HG03378 (cell line): ENCODE results near the gene TRIM56.
"Not testable (repeated sequence)": the region's sequence is repeated elsewhere in the genome, so short reads cannot be mapped to it uniquely, and the experiment has no call there.

Experiments
- ATAC-seq: cut with Tn5 transposase; IDR thresholded peaks from one replicate; pipeline ENCODE4 v1.9.1; 2021; ENCODE audit warnings: mild to moderate bottlenecking, moderate library complexity; ENCODE audit not compliant: unreplicated experiment

Gene TRIM56

DNA sequence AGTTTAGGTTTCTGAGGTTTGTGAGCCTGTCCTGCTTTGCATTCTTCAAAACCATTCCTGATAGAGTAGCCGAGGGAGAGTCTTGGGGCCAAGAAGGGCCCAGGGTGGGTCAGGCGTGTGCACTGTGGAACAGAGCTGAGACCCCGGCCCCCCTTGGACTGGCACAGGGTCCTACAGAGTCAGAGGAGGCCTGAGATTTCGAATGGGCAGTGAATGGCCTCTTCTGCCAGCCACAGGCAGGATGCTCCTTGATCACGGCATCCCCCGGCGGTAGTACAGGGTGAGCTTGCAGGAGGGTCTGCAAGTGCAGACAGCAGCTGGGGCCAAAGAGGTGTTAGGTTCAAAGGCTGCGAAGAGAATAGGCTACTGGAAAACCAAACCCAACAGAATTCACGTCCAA lies 4.6 kb downstream of the TRIM56 start:
- ATAC-seq, result no peak

DNA sequence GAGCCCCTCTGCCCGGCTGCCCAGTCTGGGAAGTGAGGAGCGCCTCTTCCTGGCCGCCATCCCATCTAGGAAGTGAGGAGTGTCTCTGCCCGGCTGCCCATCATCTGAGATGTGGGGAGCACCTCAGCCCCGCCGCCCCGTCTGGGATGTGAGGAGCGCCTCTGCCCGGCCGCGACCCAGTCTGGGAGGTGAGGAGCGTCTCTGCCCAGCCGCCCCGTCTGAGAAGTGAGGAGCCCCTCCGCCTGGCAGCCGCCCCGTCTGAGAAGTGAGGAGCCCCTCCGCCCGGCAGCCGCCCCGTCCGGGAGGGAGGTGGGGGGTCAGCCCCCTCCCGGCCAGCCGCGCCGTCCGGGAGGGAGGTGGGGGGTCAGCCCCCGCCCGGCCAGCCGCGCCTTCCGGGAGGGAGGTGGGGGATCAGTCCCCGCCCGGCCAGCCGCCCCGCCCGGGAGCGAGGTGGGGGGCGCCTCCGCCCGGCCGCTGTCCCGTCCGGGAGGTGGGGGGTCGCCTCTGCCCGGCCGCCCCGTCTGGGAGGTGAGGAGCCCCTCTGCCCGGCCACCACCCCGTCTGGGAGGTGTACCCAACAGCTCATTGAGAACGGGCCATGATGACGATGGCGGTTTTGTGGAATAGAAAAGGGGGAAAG lies 7.1 kb downstream of the TRIM56 start:
- not testable (repeated sequence) for ATAC-seq

DNA sequence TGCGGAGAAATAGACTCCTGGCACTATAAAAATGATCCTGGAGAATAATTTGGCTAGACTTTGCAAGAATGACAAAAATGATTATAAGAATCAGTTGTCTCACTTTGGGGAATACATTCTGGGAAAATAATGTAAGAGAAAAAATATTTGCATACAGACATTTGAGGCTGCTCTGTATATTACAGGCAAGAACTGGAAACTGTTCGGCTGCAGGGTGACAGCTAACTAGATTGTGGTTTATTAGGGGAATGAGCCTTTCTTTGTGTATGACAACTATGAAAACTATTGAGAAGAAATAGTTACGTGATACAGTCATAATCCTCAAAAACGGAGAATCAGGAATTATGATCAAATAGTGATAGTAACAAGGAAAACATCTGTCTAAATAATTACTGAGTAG lies 8.6 kb downstream of the TRIM56 start:
- ATAC-seq, result no peak

DNA sequence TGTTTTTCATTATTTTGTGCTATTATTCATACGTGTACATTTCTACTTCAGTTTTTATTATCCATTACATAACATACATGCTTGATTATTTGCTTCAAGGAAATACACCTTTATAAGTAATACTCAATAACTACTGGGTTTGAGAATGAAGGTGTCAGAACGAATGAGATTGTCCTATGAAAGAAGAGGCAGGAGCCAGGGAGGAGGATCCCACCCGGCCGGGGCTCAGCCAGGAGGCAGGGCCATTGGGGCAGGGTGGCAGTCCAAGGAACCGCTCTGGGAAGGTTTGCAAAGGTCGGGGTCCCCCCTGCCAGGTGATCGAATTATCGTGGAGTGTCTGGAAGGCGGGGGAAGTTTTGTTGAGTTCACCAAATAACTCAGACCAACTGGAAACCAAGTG lies 9.1 kb downstream of the TRIM56 start:
- ATAC-seq, result no peak

DNA sequence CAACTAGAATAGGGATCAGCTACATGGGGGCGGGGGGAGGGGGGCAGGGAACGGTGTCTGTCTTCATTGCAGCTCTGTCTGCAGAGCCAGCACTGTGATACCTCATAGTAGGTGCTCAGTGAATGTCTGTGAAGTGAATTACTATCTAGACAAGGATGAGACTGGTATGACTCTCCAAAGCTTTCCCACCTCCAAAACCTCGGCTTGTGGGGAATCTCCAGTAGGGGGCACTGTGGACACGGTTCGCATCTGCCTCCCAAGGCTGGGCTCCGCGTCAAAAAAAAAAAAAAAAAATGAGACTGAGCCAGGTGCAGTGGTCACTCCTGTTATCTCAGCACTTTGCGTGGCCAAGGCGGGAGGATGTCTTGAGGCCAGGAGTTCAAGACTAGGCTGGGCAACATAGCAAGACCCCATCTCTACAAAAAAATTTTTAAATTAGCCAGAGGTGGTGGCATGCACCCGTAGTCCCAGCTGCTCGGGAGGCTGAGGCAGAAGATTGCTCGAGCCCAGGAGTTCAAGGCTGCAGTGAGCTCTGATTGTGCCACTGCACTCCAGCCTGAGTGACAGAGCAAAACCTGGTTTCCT lies 9.6 kb downstream of the TRIM56 start:
- ATAC-seq, result no peak

DNA sequence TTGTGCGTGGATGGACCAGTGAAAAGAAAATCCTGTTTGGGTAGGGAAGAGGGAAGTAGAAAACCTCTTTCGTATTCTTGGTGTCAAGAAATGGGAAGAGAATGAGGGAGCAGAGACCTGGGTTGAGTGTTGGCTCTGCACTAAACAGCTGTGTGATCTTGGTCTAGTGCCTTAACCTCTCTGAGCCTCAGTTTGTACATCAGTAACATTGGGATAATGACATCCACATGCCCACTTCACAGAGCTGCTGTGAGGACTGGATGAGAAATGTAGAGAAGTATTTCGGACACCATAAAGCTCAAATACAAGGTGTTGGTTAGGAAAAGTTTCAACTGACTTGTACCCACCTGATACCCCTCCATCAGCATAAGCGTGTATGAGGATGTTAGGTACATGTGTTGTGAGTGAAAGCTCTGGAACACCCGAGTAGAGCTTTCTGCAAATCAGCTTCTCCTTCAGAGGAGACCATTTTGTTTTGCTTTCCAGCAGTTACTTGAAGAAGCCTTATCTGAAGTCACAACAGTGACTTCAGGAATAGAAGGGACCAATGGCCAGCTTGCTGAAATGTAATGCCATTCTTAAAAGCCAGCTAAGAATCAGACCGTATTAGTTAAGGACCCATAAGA lies 11.2 kb downstream of the TRIM56 start:
- no peak for ATAC-seq

DNA sequence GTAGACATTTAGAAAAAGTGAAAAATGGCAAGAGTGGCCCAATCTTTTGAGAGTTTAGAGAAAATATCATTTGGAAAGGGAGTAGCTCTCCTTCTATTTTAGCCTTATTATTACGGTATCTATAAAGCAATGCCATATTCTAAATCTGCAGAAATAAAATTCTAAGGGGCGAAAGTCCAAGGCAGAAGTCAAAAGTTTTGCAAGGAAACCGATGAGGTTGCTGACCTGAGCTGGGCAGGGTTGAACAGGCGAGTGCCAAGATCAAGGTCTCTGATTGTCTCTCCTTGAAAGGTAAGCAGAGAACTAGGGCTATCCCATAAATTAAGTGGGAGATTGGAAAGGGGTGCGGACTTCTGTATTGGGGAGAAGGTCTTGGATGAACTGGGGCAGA lies 11.7 kb downstream of the TRIM56 start:
- ATAC-seq, result no peak

DNA sequence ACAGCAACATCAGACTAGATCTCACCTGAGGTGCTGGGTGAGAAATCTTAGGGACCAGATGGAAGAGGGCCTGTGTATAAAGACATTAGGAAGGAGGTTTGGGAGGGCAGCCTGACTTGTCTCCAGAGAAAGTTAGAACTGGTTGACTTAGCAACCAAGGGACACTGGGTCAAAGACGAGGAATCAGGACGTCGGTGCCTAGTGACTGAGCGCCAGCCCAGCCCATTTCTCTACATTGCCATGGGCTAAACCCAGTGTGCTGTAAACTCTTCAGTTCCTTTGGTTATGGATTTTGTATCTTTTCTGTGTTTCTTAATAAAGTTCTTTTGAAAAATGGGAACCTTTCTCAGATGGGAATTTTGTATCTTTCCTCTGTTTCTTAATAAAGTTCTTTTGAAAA lies 12.3 kb downstream of the TRIM56 start:
- ATAC-seq, result no peak

DNA sequence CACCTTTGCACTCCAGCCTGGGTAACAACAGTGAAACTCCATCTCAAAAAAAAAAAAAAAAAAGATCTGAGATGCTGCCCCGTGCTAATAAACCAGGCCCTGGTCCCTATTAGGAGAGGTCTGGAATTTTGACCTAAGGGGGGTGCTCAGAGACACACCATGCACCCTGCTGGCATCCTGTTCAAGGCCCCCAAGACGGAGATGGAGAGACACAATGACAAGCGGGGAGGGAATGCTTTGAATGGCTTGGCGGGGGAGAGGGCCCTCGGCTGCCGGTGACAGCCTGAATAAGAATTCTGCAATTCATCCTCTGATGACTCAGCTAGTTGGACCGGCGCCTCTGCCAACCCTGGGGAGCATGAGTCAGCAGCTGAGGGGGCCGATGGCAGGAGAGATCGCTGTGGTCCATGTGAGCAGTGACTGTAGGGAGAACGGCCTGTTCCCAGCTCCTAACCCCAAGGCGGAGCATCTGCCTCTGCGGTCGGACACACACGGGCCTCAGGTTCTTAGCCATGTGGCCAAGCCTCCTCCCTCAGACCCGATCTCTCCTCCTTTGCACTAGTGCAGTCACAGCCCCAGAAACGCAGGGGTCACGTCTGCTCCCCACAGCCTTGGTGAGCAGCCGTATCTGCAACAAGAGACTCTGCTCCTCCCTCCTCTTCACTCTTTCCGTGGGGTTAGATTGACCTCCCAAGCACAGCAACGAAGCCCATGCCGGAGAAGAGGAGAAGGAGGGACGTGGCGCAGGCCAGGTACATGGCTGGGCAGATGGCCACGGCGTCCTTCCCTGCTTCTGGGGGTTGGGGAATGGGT lies 14.9 kb downstream of the TRIM56 start:
- no peak for ATAC-seq

DNA sequence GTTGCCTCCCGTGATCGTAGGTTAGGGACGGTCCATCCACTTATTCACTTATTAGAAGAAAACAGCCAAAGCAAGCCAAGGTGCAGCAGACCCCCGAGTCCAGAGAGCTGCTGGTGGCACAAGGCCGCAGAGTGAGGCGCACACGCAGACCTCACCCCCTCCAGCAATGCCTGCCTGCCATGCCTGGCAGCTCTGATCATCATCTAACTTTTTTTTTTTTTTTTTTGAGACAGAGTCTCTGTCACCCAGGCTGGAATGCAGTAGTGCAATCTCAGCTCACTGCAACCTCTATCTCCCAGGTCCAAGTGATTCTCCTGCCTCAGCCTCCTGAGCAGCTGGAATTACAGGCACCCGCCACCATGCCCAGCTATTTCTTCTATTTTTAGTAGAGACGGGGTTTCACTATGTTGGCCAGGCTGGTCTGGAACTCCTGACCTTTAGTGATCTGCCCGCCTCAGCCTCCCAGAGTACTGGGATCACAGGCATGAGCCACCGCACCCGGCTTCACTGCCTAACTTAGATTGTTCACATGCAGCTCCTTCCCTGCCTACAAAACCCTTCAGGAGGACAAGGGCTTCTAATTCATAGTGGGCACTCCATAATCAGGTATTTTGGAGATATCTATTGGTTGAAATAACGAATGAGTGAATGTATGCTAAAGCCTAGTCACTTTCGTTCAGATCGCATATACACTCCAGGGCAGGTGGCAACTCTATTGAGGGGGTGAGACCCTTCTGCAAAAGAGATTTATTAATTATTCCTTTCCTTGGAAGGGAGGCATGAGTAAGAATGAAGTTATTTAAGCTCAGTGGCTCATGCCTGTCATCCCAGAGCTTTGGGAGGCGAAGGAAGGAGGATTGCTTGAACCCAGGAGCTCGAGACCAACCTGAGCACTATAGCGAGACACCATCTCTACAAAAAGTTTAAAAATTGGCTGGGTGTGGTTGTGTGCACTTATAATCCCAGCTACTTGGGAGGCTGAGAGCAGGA lies 15.9 kb downstream of the TRIM56 start:
- ATAC-seq, result no peak

DNA sequence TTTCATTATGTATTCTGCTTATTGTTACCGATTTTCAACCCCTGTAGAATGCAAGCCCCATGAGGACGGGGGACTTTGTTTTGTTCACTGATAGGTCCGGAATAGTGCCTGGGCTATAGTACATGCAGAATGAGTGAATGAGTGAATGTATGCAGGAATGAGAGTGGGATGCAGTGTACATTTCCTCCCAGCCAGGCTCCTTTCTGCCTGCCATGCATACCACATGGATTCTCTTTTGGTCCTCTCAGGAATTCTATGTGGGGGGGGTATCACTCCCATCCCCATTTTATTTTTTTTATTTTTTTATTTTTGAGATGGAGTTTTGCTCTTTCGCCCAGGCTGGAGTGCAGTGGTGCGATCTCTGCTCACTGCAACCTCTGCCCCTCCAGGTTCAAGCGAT lies 16.7 kb downstream of the TRIM56 start:
- no peak for ATAC-seq

DNA sequence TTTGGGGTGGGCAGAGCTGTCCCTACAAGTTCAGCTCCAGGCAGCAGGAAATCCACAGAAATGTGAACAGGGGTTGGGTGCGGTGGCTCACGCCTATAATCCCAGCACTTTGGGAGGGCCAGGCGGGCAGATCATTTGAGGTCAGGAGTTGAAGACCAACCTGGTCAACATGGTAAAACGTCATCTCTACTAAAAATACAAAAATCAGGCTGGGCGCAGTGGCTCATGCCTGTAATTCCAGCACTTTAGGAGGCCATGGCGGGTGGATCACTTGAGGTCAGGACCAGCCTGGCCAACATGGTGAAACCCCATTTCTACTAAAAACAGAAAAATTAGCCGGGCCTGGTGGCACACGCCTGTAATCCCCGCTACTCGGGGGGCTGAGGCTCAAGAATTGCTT lies 18.4 kb downstream of the TRIM56 start:
- not testable (repeated sequence) for ATAC-seq

DNA sequence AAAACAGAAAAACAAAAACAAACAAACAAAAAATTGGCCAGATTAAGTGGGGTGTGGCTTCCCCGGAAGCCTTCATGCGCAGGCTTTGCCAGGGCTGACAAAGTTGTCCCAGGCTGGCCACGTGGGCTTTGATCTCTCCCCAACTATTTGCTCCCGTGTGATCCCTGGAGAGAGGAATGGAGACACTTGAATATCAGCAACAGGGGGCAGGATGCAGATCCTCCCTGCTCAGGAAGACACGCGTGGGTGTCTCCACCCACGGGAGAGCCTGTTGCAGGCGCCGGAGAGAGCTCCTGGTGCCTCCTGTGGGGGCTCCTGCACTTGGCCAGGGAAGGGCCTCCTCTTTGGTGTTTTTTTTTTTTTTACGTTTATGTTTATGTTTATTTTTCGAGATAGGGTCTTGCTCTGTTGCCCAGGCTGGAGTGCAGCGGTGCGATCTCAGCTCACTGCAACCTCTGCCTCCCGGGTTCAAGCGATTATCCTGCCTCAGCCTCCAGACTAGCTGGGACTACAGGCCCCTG lies 19.0 kb downstream of the TRIM56 start:
- no peak for ATAC-seq

DNA sequence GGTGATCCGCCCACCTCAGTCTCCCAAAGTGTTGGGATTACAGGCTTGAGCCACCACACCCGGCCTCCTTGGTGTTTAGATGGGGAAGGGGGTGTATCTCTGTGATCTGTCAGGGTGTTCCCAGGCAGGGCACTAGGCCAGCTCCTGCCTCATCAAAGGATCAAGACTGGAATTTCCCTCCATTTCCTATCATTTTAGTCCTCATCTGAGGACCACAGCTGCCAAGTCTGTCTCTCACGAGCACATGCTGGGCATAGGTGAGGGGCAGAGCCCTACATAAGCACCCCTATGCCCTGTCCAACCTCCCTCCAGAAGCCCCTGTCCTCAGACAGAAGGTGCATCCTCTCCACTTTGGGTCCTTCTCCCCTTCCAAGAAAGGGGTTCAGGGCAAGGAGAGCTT lies 19.5 kb downstream of the TRIM56 start:
- no peak for ATAC-seq

DNA sequence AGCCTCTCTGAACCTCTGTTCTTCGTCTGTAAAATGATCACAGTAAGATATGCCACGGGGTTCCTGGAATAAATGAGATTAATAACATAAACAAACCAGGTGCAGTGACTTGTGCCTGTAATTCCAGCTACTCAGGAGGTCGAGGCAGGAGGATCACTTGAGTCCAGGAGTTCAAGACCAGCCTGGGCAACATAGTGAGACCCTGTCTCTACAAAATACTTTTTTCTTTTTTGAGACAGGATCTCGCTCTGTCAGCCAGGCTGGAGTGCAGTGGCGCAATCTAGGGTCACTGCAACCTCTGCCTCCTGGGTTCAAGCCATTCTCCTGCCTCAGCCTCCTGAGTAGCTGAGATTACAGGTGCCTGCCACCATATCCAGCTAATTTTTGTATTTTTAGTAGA lies 20.0 kb downstream of the TRIM56 start:
- ATAC-seq, result not testable (repeated sequence)

DNA sequence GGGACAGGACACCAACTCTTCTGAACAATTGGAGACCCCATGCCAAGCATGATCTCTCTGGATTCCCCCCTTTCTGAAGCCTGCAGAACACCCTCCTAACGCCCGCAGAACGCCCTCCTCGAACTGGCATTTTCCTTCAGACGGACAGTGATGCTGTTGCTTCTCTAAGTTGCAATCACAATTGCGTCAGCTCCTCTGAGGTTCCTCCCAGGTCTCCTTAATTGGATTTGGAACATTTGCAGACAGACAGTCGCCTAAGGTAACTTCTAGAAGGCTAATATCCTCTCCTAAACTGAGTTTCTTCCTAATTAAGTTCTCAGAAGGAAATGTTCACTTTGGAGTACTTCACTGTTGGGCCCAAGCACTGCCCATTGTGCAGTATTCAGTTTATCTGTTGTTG lies 21.1 kb downstream of the TRIM56 start:
- ATAC-seq, result no peak

DNA sequence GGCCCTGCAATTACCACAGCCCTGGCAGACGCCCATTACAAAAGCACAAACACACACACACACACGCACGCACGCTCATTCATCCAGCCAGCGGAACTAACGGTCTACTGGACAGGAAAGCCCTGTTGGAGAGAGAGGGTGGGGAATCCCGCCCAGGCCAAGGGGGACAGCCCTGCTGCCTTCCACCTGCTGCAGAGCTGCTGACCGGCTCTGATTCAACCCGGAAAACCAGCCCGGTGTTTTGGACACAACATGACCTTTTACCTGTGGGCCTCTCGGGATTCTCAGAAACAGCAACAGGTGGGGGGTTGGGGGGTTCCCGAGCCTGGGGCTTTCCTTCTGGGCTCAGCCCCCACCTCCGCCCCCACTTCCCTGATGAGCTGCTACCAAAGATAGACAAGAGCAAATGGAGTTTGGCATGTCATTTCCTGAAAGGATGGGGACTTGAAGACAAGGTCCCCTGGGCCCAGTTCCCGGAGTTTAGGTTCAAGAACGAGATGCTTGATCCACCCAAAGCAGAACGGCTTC lies 23.1 kb downstream of the TRIM56 start:
- ATAC-seq, result no peak

DNA sequence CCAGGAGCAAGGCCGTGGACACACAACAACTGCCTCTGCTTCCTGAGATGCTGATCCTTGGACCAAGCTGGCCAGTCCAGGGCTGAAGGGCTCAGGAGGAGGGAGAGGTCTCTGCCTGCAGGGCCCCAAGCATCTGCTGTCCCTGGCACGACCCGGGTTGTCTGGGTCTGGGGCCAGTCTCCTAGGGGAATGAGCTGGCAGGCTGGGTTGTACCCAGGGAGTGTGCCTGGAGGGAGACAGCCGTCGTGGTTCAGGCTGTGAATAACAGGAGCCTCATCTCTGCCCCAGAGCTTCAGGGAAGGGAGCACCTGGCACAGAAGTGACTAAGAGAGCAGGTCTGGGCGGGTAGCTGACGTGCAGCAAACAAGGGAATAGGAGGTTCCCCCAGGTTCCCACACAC lies 23.7 kb downstream of the TRIM56 start:
- ATAC-seq, result no peak

DNA sequence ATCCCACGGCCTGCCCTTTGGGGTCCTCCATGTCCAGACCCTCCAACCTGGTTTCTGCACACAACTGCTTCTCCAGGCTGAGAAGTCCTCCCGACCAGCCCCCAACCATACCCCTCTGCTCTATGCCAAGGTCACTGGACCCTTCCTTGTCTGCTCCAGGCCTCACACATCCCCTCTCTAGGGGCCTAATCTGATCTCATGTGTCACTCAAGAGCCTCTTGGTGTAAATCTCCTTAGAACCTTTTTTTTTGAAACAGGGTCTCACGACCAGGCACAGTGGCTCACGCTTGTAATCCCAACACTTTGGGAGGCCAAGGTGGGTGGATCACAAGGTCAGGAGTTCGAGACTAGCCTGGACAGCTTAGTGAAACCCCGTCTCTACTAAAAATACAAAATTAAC lies 24.1 kb downstream of the TRIM56 start:
- no peak for ATAC-seq

DNA sequence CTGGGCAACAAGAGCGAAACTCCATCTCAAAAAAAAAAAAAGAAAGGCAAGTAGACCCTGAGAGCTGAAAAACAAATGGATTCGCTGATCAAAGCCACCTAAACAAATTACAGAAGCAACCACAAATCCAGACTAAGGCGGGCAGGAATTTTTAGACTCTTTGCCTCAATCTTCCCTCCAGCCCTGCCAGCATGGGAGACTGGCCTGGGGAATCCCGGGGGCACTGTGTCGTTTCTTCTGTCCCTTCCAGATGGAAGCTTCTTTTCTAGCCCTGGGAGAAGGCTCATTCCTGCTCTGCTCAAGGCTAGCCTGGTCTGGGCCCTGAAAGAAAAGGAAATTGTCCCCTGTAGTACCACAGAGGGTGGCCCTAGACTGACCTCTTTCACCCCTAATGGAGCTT lies 26.0 kb downstream of the TRIM56 start:
- no peak for ATAC-seq
